Stimulated activated CD8-positive, alpha-beta memory T cell treated with anti-CD3 and anti-CD28 coated beads, Interleukin-15, amount 100 ng/mL, for 24 hours (primary cell): Measurements from ENCODE around the gene TH.

ENCODE experiments used
- DNase-seq: peaks from one replicate; pipeline ENCODE4 v3.0.0-alpha.2; 2020; ENCODE audit warnings: low read depth

TH gene

GRCh38 chr11:2142300-2142759 is 29.3 kb downstream of the TH start:
- no peak for DNase-seq

- no peak for DNase-seq
These were observed 30.9 kb downstream of the TH start for GRCh38 chr11:2140411-2141400.

- no peak for DNase-seq
These were observed 31.8 kb downstream of the TH start for GRCh38 chr11:2139621-2140337.

GRCh38 chr11:2139123-2139521 is 32.5 kb downstream of the TH start, which contains the start of gene IGF2:
Gene IGF2 (minus strand): TSS chr11:2139389. CDS start chr11:2135523, 3,866 bp downstream.
- DNase-seq: no peak

DNA sequence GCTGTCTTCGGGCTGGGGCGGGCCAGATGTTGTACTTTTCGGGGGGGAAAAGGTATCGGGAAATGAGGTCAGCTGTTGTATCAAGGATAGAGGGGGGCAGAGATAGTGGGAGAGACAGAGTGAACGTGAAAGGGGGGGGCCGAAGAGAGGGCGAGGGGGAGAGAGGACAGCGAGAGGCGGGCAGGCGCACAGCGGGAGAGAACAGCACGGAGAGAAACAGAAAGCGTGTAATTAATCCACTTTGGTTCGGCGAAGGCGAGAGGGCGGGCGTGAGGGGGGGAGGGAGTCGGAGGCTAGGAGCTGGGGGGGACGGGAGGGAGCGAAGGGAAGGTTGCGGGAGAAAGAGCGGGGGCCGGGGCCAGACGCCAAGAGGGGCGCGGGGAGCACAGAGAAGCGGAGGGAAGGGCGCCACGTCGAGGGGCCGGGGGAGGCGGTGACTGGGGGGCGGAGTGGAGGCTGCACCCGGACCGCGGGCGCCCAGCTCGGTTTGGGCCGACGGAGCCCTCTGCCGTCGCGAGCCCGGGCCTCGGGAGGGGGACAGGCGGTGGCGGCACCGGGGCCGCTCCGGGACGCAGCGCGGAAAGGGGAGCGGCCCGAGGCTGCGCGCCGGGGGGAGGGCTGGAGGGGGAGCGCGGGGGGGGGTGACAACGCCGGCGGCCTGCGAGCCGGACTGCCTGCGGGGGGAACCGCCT is 33.0 kb downstream of the TH start:
- DNase-seq: no peak

GRCh38 chr11:2138068-2138430 is 33.6 kb downstream of the TH start:
- DNase-seq: no peak

DNA sequence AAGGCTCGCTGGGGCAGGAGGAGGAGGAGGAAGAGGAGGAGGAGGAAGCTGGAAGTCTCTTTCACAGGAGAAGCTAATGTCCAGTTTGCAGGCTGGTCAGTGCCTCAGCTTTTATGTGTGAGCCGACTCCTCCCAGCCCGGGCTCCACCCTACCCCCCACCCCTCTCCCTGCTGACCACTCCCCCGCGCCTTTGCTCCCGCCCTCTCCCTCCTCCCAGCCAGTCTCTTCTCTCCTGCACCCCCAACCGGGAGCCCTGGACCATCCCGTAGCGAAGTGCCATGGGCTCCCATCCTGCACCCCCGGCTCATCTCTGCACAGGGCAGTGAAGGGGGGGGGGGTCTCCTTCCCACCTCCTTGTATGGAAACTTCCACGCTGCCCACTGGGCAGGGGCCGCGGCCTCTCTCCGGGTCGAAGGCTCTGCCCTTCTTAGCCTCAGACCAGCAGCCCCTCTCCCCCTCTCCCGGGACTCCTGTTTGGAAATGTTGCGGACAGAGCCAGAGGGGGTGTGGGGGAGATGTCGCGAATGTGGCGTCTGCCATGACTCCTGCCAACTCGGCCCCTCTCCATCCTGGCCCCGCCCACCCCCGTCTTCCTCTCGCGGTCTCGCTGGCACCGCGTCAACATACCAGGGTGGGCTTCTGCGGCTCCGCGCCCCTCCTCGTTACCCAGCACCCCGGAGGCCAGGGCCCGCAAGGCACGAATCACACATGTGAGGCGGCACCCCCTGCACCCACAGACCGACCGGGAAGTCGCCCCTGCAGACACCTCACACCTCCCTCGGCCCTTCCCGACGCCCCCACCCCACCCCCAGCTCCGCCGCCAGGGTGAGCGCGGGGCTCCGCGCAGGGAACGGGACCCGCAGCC is 34.2 kb downstream of the TH start:
- no peak for DNase-seq

- DNase-seq: no peak
These were observed 34.7 kb downstream of the TH start for GRCh38 chr11:2136952-2137201.

GRCh38 chr11:2136209-2136951 is 35.2 kb downstream of the TH start:
- no peak for DNase-seq

DNA sequence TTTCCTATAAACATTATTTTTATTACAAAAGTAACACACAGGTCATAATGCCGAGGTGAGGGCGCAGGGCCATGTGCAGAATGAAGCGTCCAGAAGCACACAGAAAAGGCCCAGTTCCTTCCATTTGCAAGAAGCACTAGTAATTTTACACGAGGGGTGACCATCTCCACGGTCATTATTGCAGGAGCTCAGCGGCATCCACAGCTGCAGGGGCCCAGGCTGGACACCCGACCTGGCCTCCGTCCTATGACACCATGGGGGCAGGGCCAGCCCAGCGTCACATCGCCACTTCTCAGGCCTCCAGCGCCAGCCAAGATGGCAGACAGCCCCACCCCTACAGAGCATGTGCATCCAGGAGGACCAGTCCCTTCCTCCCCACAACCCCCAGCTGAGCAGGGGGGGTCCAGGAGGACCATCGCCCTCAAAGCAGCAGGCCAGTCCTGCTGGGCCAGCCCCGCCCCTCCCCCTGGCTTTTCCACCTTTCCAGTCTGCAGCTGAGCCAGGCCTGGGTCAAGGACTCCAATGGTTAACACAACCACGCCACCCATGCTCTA is 35.9 kb downstream of the TH start:
- no peak for DNase-seq

GRCh38 chr11:2135018-2135569 is 36.5 kb downstream of the TH start:
- DNase-seq: no peak

DNA sequence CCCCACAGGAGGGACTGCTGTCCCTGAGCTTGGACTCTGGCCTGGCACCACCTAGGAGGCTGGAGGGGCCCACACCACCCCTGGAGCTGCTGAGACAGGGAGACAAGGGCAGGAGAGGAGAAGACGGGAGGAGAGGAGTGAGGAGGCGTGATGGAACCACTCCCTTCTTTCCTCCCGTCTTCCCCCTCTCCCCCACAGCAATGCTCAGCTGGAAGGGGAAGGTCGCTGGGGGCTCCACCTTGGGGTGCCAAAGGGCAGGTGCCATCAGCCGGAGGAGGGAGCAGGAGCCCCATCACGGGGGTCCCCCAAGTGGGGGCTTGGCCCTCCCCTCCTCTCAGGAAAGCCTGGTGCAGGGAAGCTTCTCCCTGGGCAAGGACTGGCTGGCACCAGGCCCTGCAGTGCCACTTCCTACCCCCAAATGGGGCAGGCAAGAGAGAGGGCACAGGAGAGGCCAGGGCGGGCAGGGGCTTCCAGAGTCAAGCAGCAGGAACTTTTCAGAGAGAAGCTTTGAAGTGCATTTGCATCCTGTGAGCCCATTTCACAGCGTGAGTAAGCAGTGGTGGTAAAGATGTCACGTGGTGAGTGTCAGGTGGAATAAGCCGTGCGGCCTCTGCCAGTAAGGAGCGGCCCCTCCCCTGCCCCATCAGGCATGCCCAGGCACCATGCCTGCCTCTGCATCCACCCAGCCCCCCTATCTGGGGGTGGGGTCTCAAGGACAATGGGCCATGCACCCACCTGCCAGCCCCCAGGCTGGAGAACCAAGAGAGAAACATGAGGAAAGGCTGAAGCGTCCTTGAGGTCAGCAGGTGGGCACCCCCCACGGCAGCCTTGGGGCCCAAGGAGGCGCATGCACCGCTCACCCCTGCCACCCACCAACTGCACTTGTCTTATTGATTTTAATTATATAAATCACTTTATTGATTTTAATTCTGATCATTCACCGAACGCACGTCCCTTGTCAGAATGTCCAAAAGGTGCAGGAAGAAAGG is 37.3 kb downstream of the TH start:
- no peak for DNase-seq

- DNase-seq: no peak
These were observed 38.2 kb downstream of the TH start for GRCh38 chr11:2133241-2134021.

GRCh38 chr11:2132874-2133240 is 38.8 kb downstream of the TH start:
- no peak for DNase-seq

GRCh38 chr11:2132246-2132645 is 39.4 kb downstream of the TH start:
- DNase-seq: no peak

DNA sequence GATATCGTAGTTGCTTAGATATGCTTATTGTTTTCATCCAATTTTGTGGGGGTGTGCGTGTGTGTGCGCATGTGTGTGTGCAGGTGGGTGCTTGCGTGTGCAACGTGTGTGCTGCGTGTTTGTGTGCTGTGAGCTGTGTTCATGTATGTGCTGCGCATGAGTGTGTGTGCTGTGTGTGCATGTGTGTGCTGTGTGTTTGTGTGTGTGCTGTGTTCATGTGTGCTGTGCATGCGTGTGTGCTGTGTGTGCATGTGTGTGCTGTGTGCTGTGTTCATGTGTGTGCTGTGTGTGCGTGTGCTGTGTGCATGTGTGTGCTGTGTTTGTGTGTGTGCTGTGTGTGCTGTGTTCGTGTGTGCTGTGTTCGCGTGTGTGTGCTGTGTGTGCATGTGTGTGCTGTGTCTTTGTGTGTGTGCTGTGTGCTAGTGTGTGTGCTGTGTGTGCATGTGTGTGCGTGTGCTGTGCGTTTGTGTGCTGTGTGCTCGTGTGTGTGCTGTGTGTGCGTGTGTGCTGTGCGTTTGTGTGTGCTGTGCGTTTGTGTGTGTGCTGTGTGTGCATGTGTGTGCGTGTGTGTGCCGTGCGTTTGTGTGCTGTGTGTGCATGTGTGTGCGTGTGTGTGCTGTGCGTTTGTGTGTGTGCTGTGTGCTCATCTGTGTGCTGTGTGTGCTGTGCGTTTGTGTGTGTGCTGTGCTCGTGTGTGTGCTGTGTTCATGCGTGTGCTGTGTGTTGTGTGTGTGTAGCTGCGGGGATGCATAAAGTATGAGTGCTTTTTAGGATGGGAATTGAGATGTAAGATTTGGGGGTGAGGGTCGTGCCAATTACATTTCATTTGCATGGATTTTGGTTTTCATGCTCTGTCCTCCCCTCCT is 40.0 kb downstream of the TH start:
- no peak for DNase-seq

DNA sequence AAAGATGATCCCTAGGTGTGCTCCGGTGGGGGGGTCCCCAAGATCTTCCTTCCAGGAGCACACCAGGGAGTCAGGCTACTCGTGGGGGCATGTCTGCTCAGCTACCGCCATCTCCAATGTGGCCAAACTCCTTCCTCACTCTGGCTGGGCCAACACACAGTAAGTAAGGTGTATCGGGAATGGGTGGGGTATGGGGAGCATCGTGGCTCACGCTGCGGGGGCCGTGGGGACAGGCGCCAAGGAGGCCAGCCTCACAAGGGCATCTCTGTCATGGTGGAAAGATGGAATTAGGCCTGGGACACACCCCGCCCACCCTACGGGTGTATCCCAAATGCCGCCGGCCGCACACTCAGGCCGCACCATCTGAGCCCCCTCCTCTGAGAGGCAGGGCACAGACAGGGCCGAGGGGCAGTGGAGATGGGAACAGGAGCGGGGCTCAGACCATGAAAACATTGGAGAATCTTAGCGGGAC is 40.7 kb downstream of the TH start:
- DNase-seq: no peak
